ENCODE results near the gene MLPH.

- no peak for TF ChIP-seq CTCF (IDR thresholded peaks at IDR 0.05; ENCODE audit: insufficient read depth, low read length, poor library complexity, severe bottlenecking)
- no peak for TF ChIP-seq EZH2phosphoT487 (conservative IDR thresholded peaks at IDR 0.05; ENCODE audit: low read length)
These were observed 13.8 kb downstream of the MLPH start for GRCh38 chr2:237500681-237501424.
